ENCODE results near the gene KCND2. TPM values are rescaled to one million over a fixed set of nuclear protein-coding genes. Genes with fewer than 3 reads are reported as not detected.

The KCND2 gene
- total RNA-seq, 4 donors from 2014 or later: under 0.01 to 1.3 (median 0.59) TPM; not detected in 1

DNA sequence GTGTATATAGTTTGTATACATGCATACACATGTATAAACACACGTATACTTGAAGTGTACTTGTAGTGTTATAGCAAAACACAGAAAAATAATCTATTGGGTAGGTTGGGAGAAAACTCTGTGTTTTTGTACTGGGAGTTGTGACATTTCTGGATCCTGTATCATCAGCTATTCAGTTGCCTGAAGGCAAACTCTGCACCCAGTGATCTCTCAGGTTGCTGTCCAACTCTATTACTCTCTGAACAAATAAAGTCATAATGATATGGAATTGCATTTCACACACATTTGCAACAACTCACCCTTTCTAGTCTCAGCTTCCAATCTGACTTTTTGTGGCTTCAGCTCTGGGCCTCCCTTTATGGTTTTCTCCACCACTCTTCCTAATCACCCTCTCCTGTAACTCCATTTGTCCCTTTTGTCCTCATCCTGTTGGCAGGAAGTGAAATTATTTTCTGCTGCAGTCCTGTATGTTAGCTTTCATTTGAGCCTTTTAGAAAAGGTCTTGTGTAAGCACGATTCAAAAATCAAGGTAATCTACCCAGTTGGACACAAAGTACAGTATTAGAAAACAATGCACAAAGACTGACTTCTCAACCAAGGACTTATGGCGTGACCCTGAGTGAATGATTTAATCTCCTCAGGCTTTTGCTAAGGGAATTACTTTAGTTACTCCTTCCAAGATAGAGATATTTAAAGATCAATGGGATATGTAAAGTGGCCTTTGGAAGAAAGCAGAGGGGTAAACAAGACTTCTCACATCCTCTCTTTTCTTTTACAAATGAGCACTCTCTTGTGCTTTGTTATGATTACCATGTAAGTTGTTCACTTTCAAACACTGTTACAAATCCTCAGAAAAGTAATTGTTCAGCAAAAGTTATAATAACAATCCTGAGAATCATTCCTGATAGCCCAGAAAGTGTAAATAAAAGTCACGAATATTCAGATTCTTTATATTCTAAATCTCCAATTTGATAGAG lies 249.1 kb downstream of the KCND2 start:
- Histone ChIP-seq H3K27ac (no peak overlapping the region), H3K9me3 (no peaks in the 10 kb centered on the region), H3K4me1 (peaks cover 0 to 6% (median 0%) of the 10 kb centered on the region in 4 donors), H3K4me3 (no peak overlapping the region), H3K36me3 (no peaks in the 10 kb centered on the region), H3K27me3 (no peaks in the 10 kb centered on the region)
- 60 to 62% methylated on average over 4 of the region's 4 CpGs for WGBS, 2 donors
- TF ChIP-seq, protein P1, sequence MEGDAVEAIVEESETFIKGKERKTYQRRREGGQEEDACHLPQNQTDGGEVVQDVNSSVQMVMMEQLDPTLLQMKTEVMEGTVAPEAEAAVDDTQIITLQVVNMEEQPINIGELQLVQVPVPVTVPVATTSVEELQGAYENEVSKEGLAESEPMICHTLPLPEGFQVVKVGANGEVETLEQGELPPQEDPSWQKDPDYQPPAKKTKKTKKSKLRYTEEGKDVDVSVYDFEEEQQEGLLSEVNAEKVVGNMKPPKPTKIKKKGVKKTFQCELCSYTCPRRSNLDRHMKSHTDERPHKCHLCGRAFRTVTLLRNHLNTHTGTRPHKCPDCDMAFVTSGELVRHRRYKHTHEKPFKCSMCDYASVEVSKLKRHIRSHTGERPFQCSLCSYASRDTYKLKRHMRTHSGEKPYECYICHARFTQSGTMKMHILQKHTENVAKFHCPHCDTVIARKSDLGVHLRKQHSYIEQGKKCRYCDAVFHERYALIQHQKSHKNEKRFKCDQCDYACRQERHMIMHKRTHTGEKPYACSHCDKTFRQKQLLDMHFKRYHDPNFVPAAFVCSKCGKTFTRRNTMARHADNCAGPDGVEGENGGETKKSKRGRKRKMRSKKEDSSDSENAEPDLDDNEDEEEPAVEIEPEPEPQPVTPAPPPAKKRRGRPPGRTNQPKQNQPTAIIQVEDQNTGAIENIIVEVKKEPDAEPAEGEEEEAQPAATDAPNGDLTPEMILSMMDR (IDR thresholded peaks at IDR 0.05): no peak
- no peak for TF ChIP-seq EP300 (IDR thresholded peaks at IDR 0.05)
- no peak for TF ChIP-seq POLR2A (IDR thresholded peaks at IDR 0.05)
- no peak for DNase-seq (ENCODE audit: low spot score in 2 of 2)

- H3K27me3 ChIP-seq: no peaks in the 10 kb centered on the region
- H3K4me3 ChIP-seq: no peak overlapping the region
Measured at GRCh38 chr7:120523985-120524384, 251.0 kb downstream of the KCND2 start.

GRCh38 chr7:120526902-120527509 lies 254.0 kb downstream of the KCND2 start:
- Histone ChIP-seq H3K9me3 (no peaks in the 10 kb centered on the region), H3K36me3 (no peaks in the 10 kb centered on the region), H3K4me3 (no peak overlapping the region), H3K4me1 (peaks cover 0 to 6% (median 0%) of the 10 kb centered on the region in 4 donors), H3K27me3 (no peaks in the 10 kb centered on the region), H3K27ac (no peak overlapping the region)
- 84 to 86% methylated on average over 5 of the region's 5 CpGs for WGBS, 2 donors
- TF ChIP-seq EP300 (IDR thresholded peaks at IDR 0.05) (no peak), POLR2A (IDR thresholded peaks at IDR 0.05) (no peak)
- TF ChIP-seq, protein P1 (IDR thresholded peaks at IDR 0.05): no peak
- DNase-seq (ENCODE audit: low spot score in 2 of 2): no peak

More at GRCh38 chr7:120523985-120524384, 251.0 kb downstream of the KCND2 start:
- no peaks in the 10 kb centered on the region for H3K36me3 ChIP-seq
- H3K9me3 ChIP-seq: no peaks in the 10 kb centered on the region
- TF ChIP-seq, protein P1 (IDR thresholded peaks at IDR 0.05): no peak
- no peak for TF ChIP-seq POLR2A (IDR thresholded peaks at IDR 0.05)
- TF ChIP-seq EP300 (IDR thresholded peaks at IDR 0.05): no peak
- H3K4me1 ChIP-seq: peaks cover 0 to 6% (median 0%) of the 10 kb centered on the region in 4 donors
- WGBS, 2 donors: 86 to 88% methylated on average over 7 of the region's 7 CpGs
- no peak overlapping the region for H3K27ac ChIP-seq
- DNase-seq (ENCODE audit: low spot score in 2 of 2): no peak

DNA sequence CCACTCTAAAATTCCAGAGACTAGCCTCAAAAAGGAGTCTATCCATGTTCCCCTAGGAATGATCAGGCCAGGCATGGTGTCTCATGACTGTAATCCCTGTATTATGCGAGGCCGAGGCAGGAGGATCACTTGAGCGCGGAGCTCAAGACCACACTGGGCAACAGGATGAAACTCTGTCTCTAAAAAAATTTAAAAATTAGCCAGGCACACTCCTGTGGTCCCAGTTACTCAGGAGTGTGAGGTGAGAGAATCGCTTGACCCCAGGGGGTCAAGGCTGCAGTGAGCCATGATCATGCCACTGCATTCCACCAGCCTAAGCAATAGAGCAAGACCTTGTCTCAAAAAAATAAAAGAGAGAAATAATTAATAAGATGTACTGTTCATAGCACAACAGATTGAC lies 256.8 kb downstream of the KCND2 start:
- DNase-seq (ENCODE audit: low spot score in 2 of 2): no peak
- no peak overlapping the region for H3K4me3 ChIP-seq
- H3K36me3 ChIP-seq: no peaks in the 10 kb centered on the region
- H3K9me3 ChIP-seq: no peaks in the 10 kb centered on the region
- no peaks in the 10 kb centered on the region for H3K27me3 ChIP-seq
- no peak overlapping the region for H3K27ac ChIP-seq
- peaks cover 0 to 4% (median 0%) of the 10 kb centered on the region in 4 donors for H3K4me1 ChIP-seq
- TF ChIP-seq, protein P1 (IDR thresholded peaks at IDR 0.05): no peak
- TF ChIP-seq EP300 (IDR thresholded peaks at IDR 0.05) (no peak), POLR2A (IDR thresholded peaks at IDR 0.05) (no peak)
- WGBS, 2 donors: 94 to 96% methylated on average over 5 of the region's 5 CpGs

- 91 to 92% methylated on average over 1 of the region's 1 CpG for WGBS, 2 donors
- Histone ChIP-seq H3K4me3 (no peak overlapping the region), H3K36me3 (no peaks in the 10 kb centered on the region), H3K9me3 (no peaks in the 10 kb centered on the region), H3K27ac (no peak overlapping the region), H3K27me3 (no peaks in the 10 kb centered on the region), H3K4me1 (no peaks in the 10 kb centered on the region)
- TF ChIP-seq, protein P1 (IDR thresholded peaks at IDR 0.05): no peak
- DNase-seq (ENCODE audit: low spot score in 2 of 2): no peak
Measured at GRCh38 chr7:120538335-120538734, 265.4 kb downstream of the KCND2 start.

All from tibial nerve (tissue), 4 donors.